NCI-H526 (cell line): ENCODE results near the gene LCTL.
"Not testable (repeated sequence)": the region's sequence is repeated elsewhere in the genome, so short reads cannot be mapped to it uniquely, and the experiment has no call there.

Source experiments
- DNase-seq, 2 experiments: peaks; one replicate each; lab custom pipeline; 2025; lab: John Stamatoyannopoulos, UW

Gene LCTL

DNA sequence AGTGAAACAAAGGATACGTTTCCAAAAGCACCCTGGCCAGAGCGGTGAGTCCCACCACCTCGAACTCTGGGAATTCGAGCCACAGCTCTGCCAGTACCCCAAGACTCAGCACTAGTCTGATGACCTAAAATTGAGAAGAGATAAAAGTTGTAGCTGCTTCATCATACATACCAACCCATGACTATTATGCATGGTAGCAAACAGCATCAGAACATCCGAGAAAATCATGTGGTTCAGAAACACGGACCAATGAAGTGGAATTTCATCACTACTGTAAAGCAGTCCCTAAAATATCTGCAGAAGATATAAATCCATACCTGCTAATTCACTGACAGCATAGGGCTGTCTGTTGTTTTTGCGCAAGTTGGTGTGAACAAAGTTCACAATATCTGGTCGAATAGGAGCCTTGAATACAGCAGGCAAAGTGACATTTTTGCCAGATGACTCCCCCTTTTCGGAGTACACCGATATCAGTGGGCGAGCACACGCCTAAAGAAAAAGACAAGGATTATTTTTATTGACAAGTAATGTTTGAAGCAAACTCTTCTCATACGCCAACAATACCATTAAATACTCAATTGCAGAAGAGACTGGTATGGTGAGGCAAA lies 62.7 kb downstream of the LCTL start:
- DNase-seq, result not testable (repeated sequence)

DNA sequence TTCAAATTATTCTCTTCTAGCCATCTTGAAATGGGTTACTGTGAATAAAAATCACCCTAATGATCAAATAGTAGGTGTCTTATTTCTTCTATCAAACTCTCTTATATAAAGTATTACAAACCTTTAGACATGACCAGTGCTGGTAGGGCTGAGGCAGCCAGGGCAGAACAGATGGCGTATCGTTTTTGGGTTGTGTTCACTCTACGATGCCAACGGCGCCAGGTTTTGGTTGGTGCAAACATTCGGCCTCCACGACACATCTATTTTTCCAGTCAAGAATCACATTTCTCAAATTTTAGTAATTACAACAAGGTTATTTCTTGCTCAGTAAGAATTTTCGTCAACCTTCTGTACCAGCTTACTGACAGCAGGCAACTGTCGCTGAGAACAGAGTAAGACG lies 63.3 kb downstream of the LCTL start:
- no peak for DNase-seq

DNA sequence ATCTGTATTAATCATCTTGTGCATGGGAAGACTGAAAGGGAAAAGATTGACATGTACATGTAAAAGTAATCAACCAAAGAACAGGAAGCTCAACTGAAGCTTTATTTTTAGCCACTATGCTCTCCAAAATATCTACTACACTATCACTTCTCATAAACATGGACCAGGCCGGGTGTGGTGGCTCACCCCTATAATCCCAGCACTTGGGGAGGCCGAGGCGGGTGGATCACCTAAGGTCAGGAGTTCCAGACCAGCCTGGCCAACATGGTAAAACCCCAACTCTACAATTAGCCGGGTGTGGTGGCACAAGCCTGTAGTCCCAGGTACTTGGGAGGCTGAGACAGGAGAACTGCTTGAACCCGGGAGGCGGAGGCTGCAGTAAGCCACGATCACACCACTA lies 65.5 kb downstream of the LCTL start:
- not testable (repeated sequence) for DNase-seq

DNA sequence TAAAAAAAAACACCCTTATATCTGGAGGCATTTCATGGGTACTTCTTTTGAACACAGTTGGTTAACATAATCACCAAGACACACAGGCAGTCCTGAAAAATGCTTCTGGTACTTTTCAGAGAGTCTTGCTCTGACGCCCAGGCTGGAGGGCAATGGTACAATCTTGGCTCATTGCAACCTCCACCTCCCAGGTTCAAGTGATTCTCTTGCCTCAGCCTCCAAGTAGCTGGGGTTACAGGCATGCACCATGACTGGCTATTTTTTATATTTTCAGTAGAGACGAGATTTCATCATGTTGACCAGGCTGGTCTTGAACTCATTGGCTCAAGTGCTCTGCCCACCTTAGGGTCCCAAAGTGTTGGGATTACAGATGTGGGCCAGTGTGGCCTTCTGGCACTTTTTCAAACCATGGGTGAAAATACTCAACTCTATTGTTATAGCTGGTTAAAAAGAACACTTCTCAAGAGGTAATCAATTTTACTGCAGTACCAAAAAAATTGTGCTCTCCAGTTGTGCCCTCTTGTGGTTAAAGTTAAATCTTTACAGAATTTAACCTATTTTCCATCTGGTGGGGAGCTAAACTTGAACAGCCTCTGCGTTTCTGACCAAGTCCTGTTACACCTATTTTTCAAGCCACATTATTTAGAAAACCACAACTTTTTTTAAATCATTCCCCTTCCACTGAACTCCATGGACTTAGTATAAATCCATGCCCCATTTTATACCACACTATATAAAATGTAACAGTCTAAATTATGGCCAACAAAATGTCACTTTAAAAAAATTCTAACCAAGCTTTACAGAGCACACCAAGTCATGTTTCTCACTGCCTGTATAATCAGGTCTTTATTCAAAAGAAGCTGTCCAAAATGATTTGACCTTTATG lies 67.1 kb downstream of the LCTL start:
- peak in 1 of 2 experiments; percentile 12 for DNase-seq
